Stomach (tissue), 4 donors: ENCODE data around the gene POLL.

Source experiments
- POLR2A ChIP-seq, 4 donors: fragments of 450-650 bp; IDR thresholded peaks; one replicate each; pipeline ENCODE4 v1.6.1; 2016; ENCODE audit warnings: antibody characterized with exemption in 4 of 4, control low read depth in 2 of 4, mild to moderate bottlenecking in 1 of 4, moderate library complexity in 1 of 4
- POLR2AphosphoS5 ChIP-seq, 3 donors: sonication (generic); formaldehyde crosslinking; IDR thresholded peaks; one replicate each; pipeline ENCODE4 v1.6.1; 2016; ENCODE audit warnings: antibody characterized with exemption in 3 of 3
- TF ChIP-seq, protein P1 (sequence below), 7 experiments: fragments of 450-650 bp in 4 of 7; fragments of 200-600 bp in 3 of 7; sonication (generic) in 3 of 7; IDR thresholded peaks; one replicate each; pipeline ENCODE4 v1.5.1; 2016 to 2019; ENCODE audit warnings: antibody characterized with exemption in 7 of 7, control low read depth in 2 of 7, mild to moderate bottlenecking in 1 of 7

DNA sequence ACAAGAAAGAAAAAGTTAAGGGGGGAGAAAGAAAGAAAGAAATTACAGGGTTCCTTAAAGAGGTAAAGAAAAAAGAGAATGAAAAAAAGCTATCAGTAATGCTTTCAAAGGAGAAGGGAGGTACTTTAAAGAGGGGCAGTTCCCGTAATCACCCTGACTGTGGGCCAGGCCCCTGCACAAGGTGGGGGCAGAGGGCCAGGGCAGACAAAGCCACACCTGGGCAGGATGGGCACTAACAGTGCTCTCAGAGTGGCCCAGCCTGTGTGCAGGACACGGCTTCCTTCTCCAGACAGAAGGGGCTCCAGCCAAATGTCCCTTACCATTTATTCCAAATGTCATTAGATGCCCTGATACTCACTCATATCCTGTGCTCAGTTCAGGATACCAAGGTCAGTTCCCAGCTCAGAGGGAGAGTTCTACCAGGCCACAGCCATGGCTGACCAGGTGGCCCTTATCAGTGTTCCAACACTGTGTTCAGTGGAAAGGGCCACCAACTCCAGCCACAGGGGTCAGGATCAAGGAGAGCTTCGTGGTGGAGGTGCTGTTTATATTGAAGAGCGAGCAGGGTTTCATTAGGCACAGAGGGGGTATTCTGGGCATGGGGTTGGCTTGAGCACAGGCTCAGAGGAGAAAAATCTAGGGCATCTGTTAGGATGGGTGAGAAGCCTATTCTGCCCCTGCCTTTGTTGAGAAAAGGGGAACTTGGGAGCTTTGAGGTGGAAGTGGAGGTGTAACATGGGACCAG is 29.9 kb upstream of the POLL start:
- TF ChIP-seq, protein P1, sequence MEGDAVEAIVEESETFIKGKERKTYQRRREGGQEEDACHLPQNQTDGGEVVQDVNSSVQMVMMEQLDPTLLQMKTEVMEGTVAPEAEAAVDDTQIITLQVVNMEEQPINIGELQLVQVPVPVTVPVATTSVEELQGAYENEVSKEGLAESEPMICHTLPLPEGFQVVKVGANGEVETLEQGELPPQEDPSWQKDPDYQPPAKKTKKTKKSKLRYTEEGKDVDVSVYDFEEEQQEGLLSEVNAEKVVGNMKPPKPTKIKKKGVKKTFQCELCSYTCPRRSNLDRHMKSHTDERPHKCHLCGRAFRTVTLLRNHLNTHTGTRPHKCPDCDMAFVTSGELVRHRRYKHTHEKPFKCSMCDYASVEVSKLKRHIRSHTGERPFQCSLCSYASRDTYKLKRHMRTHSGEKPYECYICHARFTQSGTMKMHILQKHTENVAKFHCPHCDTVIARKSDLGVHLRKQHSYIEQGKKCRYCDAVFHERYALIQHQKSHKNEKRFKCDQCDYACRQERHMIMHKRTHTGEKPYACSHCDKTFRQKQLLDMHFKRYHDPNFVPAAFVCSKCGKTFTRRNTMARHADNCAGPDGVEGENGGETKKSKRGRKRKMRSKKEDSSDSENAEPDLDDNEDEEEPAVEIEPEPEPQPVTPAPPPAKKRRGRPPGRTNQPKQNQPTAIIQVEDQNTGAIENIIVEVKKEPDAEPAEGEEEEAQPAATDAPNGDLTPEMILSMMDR (IDR thresholded peaks at IDR 0.05): no peak
- TF ChIP-seq POLR2A (IDR thresholded peaks at IDR 0.05) (no peak), POLR2AphosphoS5 (IDR thresholded peaks at IDR 0.05) (no peak)
